Panc1 (cell line): ENCODE measurements around the gene PAH. TPM values are rescaled to one million over a fixed set of nuclear protein-coding genes. Genes with fewer than 3 reads are reported as not detected.

Experiments used
- ATAC-seq: fragments of 200-7000 bp; cut with Tn5 transposase; 2 replicates; pipeline ENCODE4 v1.9.1; 2020; ENCODE audit warnings: mild to moderate bottlenecking, moderate library complexity
- BruUV-seq: library from RNA; stranded (reverse); fragments of 400-500 nt; replicated peaks from 2 replicates; lab custom pipeline; 2021; lab: Mats Ljungman, UMichigan
- CTCF ChIA-PET: fragments of 300-600 bp; sonication (Branson Sonifier 250); formaldehyde crosslinking; loops from one replicate; lab custom pipeline; 2022; ENCODE audit warnings: antibody characterized with exemption; lab: Charles Lee
- POLR2A ChIA-PET: fragments of 300-600 bp; sonication (Branson Sonifier 250); formaldehyde crosslinking; loops from one replicate; lab custom pipeline; 2022; ENCODE audit warnings: antibody characterized with exemption; lab: Charles Lee
- DNase-seq: peaks from one replicate; pipeline ENCODE4 v3.0.0-alpha.2; 2010; ENCODE audit warnings: low read depth, low spot score
- H3K27ac ChIP-seq: 2 replicates; pipeline ENCODE4 v1.5.1; 2011; ENCODE audit warnings: mild to moderate bottlenecking, low read length, inconsistent platforms
- H3K27me3 ChIP-seq: fragments of 200-500 bp; sonication (Bioruptor generic); 2 replicates; pipeline ENCODE4 v1.6.0; 2014; ENCODE audit warnings: low read length, inconsistent platforms; ENCODE audit not compliant: control insufficient read depth, insufficient read depth
- H3K36me3 ChIP-seq: fragments of 200-500 bp; sonication (Bioruptor generic); 2 replicates; pipeline ENCODE4 v1.5.1; 2014; ENCODE audit warnings: inconsistent platforms, mild to moderate bottlenecking, low read length, moderate library complexity; ENCODE audit not compliant: control insufficient read depth, insufficient read depth
- H3K4me1 ChIP-seq: 2 replicates; pipeline ENCODE4 v1.5.1; 2011; ENCODE audit warnings: inconsistent platforms, mild to moderate bottlenecking, low read length, moderate library complexity; ENCODE audit not compliant: control insufficient read depth, insufficient read depth
- H3K4me3 ChIP-seq, 2 experiments: 2 replicates each; pipeline ENCODE4 v1.5.1; 2011 to 2012; ENCODE audit warnings: low read depth in 2 of 2, low read length in 2 of 2, mild to moderate bottlenecking in 2 of 2, inconsistent platforms in 1 of 2, moderate library complexity in 1 of 2
- H3K9me3 ChIP-seq: fragments of 200-500 bp; sonication (Bioruptor generic); 2 replicates; pipeline ENCODE4 v1.5.1; 2014; ENCODE audit warnings: low read depth, mild to moderate bottlenecking, inconsistent platforms, low read length, moderate library complexity; ENCODE audit not compliant: control insufficient read depth, insufficient read depth
- POLR2AphosphoS5 ChIP-seq: IDR thresholded peaks from 2 replicates; pipeline ENCODE4 v1.6.1; 2012; ENCODE audit warnings: mild to moderate bottlenecking, low read depth, low read length, moderate library complexity
- SIN3A ChIP-seq: IDR thresholded peaks from 2 replicates; pipeline ENCODE4 v1.6.1; 2012; ENCODE audit warnings: low read depth, mild to moderate bottlenecking, low read length, moderate library complexity, borderline replicate concordance; ENCODE audit not compliant: insufficient read depth
- TCF7L2 ChIP-seq: IDR thresholded peaks from 2 replicates; pipeline ENCODE4 v1.6.1; 2011; ENCODE audit warnings: mild to moderate bottlenecking, low read depth, low read length, inconsistent platforms
- in situ Hi-C: cut with HindIII; loops from 2 replicates; pipeline ENCODE4 v1.10.0; 2016; ENCODE audit warnings: low sequenced_read_pairs, low pct_unique_long_range_greater_than_20kb
- intact Hi-C: fragments of 100-400 bp; cut with micrococcal nuclease; formaldehyde crosslinking; loops from one replicate; pipeline ENCODE4 v1.10.0; 2022; ENCODE audit not compliant: unreplicated experiment
- total RNA-seq: library from RNA; stranded (reverse); gene quantifications from one replicate; pipeline ENCODE4 v1.2.1, GENCODE V29; 2021; ENCODE audit not compliant: unreplicated experiment
- TF ChIP-seq, protein P1 (sequence below), 2 experiments: IDR thresholded peaks; 2 replicates each; pipeline ENCODE4 v1.6.1; 2011 to 2012; ENCODE audit warnings: low read depth in 2 of 2, control low read depth in 1 of 2, low read length in 1 of 2, mild to moderate bottlenecking in 1 of 2, moderate library complexity in 1 of 2; ENCODE audit not compliant: insufficient read depth in 1 of 2
- TF ChIP-seq, protein P2 (sequence below): fragments of 450-650 bp; IDR thresholded peaks from 2 replicates; pipeline ENCODE4 v1.5.1; 2017; ENCODE audit warnings: mild to moderate bottlenecking

The PAH gene
- total RNA-seq, 1 experiment from 2014 or later, result 0.51 TPM

DNA sequence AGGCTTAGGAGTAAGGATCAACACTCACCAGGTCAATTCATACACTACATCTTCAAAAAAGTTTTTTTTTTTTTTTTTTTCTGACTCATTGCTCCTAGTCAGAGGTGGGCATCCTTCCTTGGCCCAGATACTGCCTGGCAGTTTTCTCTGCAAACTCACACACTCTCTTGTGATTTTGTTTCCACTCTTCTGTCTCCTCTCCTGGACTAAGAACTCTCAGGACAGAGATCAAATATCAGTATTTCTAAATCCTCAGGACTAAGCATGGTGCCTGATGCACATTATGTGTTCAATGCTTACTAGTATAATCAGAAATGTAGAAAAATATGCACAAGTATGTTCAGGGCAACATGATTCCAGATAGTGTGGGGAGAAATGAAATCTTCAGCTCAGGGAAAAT, 10.2 kb upstream of the PAH start:
- Histone ChIP-seq H3K4me3 (no peak overlapping the region), H3K4me1 (no peaks in the 10 kb centered on the region), H3K27ac (no peak overlapping the region), H3K27me3 (no peaks in the 10 kb centered on the region), H3K36me3 (no peaks in the 10 kb centered on the region), H3K9me3 (no peaks in the 10 kb centered on the region)
- no TSS peak for BruUV-seq
- intact Hi-C loops, result no loop called here
- TF ChIP-seq TCF7L2, result no peak
- ChIA-PET CTCF (no interaction called here), POLR2A (no interaction called here)
- in situ Hi-C loops, result no loop called here
- ATAC-seq, result no peak
- no peak for DNase-seq

DNA sequence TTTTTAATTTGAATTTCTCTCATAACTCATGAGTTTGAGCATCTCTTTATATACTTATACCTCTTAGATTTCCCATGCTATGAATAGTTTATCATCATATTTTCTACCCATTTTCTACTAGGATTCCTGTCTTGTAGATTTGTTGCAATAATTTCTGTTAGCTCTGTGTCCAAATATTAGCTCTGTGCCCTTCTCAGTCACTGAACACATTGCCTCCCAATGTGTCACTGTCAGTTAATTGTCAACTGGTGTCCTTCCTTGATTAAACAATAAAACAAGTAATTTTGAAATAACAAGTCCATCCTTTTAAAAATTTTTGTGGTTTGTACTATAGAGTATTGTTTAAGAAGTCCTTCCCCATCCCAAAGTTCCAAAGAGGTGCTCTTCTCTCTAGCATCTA, 4.2 kb upstream of the PAH start:
- Histone ChIP-seq H3K4me1 (no peaks in the 10 kb centered on the region), H3K36me3 (no peaks in the 10 kb centered on the region), H3K9me3 (no peaks in the 10 kb centered on the region), H3K27me3 (no peaks in the 10 kb centered on the region), H3K4me3 (no peak overlapping the region), H3K27ac (no peak overlapping the region)
- TF ChIP-seq, protein P1, sequence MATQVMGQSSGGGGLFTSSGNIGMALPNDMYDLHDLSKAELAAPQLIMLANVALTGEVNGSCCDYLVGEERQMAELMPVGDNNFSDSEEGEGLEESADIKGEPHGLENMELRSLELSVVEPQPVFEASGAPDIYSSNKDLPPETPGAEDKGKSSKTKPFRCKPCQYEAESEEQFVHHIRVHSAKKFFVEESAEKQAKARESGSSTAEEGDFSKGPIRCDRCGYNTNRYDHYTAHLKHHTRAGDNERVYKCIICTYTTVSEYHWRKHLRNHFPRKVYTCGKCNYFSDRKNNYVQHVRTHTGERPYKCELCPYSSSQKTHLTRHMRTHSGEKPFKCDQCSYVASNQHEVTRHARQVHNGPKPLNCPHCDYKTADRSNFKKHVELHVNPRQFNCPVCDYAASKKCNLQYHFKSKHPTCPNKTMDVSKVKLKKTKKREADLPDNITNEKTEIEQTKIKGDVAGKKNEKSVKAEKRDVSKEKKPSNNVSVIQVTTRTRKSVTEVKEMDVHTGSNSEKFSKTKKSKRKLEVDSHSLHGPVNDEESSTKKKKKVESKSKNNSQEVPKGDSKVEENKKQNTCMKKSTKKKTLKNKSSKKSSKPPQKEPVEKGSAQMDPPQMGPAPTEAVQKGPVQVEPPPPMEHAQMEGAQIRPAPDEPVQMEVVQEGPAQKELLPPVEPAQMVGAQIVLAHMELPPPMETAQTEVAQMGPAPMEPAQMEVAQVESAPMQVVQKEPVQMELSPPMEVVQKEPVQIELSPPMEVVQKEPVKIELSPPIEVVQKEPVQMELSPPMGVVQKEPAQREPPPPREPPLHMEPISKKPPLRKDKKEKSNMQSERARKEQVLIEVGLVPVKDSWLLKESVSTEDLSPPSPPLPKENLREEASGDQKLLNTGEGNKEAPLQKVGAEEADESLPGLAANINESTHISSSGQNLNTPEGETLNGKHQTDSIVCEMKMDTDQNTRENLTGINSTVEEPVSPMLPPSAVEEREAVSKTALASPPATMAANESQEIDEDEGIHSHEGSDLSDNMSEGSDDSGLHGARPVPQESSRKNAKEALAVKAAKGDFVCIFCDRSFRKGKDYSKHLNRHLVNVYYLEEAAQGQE (IDR thresholded peaks at IDR 0.05; ENCODE audit: insufficient read depth in 1 of 2, low read depth in 2 of 2, low read length in 1 of 2), result no peak
- TF ChIP-seq, protein P2, sequence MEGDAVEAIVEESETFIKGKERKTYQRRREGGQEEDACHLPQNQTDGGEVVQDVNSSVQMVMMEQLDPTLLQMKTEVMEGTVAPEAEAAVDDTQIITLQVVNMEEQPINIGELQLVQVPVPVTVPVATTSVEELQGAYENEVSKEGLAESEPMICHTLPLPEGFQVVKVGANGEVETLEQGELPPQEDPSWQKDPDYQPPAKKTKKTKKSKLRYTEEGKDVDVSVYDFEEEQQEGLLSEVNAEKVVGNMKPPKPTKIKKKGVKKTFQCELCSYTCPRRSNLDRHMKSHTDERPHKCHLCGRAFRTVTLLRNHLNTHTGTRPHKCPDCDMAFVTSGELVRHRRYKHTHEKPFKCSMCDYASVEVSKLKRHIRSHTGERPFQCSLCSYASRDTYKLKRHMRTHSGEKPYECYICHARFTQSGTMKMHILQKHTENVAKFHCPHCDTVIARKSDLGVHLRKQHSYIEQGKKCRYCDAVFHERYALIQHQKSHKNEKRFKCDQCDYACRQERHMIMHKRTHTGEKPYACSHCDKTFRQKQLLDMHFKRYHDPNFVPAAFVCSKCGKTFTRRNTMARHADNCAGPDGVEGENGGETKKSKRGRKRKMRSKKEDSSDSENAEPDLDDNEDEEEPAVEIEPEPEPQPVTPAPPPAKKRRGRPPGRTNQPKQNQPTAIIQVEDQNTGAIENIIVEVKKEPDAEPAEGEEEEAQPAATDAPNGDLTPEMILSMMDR, result no peak
- TF ChIP-seq TCF7L2 (no peak), SIN3A (no peak), POLR2AphosphoS5 (no peak)
- intact Hi-C loops, result no loop called here
- POLR2A ChIA-PET, result interaction anchor here (0.6 kb wide), 1 partner anchor 137 kb away, joined by 3 read pairs; no protein-coding TSS in a partner anchor
- DNase-seq, result no peak
- in situ Hi-C loops, result no loop called here
- no TSS peak for BruUV-seq
- CTCF ChIA-PET, result no interaction called here
- ATAC-seq, result no peak

DNA sequence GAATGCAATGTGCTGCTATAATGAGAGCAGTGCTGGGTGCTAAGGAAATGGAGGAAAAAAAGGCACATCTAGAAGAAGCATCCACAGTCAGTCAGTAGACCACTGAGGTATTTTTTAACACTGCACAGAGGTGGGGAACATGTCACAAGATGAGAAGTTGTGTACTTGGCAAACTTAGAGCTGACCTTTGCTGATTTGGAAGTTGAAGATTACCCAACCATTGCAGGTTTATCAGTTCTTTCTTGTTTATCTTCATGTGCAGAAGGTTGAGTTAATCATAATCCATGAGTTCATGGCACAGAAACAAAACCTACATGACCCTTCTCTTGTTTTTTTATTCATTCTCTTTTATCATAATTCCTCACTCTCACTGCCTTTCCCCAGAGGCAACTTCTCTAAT, 3.2 kb upstream of the PAH start:
- CTCF ChIA-PET, result no interaction called here
- Histone ChIP-seq H3K27ac (no peak overlapping the region), H3K4me3 (no peak overlapping the region), H3K9me3 (no peaks in the 10 kb centered on the region), H3K4me1 (no peaks in the 10 kb centered on the region), H3K27me3 (no peaks in the 10 kb centered on the region), H3K36me3 (no peaks in the 10 kb centered on the region)
- intact Hi-C loops, result no loop called here
- in situ Hi-C loops, result no loop called here
- POLR2A ChIA-PET, result no interaction called here
- ATAC-seq (no peak), DNase-seq (no peak)
- TF ChIP-seq POLR2AphosphoS5, result no peak
- TF ChIP-seq, protein P1 (IDR thresholded peaks at IDR 0.05; ENCODE audit: insufficient read depth in 1 of 2, low read depth in 2 of 2, low read length in 1 of 2), result no peak
- TF ChIP-seq SIN3A, result no peak
- TF ChIP-seq, protein P2, result no peak
- no peak for TF ChIP-seq TCF7L2
- no TSS peak for BruUV-seq
